DOHH2 (cell line): ENCODE measurements around the gene LIN37.

Source experiments
- EZH2phosphoT487 ChIP-seq: fragments of 200-600 bp; sonication (generic); IDR thresholded peaks from 2 replicates; pipeline ENCODE4 v1.6.1; 2017; ENCODE audit warnings: borderline replicate concordance, mild to moderate bottlenecking, antibody characterized with exemption, low read length, moderate library complexity, mixed read lengths
- TF ChIP-seq, protein P1 (sequence below): fragments of 200-600 bp; sonication (generic); IDR thresholded peaks from one replicate; pipeline ENCODE4 v1.5.1; 2014; ENCODE audit warnings: antibody characterized with exemption, mild to moderate bottlenecking, low read depth, low read length; ENCODE audit not compliant: poor library complexity, severe bottlenecking

DNA sequence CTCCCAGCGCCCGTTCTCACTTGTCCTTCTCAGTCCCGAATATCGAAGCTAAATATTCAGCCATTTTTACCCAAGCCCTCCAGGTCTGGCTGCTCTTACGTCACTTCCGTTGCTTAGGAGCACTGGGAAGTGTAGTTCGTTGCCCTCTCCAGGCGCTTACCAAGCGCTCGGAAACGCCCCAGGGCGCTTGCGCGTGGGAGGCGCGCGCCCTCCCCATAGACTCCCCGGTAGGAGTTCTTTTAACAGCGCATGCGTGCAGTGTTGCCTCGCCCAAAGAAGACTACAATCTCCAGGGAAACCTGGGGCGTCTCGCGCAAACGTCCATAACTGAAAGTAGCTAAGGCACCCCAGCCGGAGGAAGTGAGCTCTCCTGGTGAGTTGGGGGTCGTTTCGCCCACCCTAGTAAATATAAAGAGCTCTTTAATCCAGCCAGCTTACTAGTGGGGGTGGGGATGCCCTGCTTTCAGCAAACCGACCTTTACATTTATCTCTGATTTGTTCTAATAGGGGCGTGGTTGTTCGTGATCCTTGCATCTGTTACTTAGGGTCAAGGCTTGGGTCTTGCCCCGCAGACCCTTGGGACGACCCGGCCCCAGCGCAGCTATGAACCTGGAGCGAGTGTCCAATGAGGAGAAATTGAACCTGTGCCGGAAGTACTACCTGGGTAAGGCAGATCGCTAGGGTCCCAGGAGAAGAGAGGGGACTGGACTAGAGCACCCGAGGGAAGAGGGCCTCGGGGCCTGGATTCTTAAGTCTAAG, 2.9 kb upstream of the LIN37 start, which contains the start of the genes PSENEN and U2AF1L4:
- TF ChIP-seq, protein P1, sequence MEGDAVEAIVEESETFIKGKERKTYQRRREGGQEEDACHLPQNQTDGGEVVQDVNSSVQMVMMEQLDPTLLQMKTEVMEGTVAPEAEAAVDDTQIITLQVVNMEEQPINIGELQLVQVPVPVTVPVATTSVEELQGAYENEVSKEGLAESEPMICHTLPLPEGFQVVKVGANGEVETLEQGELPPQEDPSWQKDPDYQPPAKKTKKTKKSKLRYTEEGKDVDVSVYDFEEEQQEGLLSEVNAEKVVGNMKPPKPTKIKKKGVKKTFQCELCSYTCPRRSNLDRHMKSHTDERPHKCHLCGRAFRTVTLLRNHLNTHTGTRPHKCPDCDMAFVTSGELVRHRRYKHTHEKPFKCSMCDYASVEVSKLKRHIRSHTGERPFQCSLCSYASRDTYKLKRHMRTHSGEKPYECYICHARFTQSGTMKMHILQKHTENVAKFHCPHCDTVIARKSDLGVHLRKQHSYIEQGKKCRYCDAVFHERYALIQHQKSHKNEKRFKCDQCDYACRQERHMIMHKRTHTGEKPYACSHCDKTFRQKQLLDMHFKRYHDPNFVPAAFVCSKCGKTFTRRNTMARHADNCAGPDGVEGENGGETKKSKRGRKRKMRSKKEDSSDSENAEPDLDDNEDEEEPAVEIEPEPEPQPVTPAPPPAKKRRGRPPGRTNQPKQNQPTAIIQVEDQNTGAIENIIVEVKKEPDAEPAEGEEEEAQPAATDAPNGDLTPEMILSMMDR, result no peak
- TF ChIP-seq EZH2phosphoT487, result no peak
